Measurements from ENCODE around the gene EYA4. TPM values are rescaled to one million over a fixed set of nuclear protein-coding genes. Genes with fewer than 3 reads are reported as not detected.
"Not testable (repeated sequence)": the region's sequence is repeated elsewhere in the genome, so short reads cannot be mapped to it uniquely, and the experiment has no call there.

EYA4 gene
- polyA plus RNA-seq, 1 of the 3 experiments (the other 2 are of a cell fraction) = 0.08 TPM

DNA sequence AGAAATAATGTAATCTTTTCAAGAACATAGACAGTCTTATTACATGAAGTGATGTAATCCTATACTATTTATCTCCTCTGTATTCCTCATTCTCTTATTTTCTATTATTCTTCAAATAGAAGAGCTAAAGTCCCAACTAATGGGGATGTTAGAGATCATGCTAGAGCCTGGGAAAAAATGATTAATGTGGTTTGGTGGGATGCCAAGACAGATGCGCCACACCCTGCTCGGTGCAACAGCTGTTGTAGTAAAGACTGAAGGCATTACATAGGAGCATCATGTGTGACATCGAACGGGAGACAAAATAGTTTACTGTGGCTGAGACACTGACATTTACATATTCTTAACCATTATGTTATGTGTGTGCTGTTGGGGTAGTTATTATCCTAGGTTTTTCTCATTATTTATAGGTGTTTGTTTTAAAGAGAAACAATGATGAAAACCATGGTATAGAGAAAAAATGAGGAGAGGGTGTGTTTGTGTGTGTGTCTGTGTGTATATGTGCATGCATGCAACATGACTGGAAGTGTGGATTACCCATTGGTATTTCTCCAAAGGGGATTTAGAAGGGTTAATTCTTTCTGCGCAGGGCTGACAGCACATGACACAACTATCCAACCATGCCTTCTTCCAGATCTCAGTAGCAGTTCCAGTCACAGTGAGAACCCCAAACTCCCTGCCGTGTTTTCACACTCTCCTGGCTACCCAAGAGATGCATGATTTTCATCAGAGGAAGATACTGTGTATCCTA is 155.3 kb downstream of the EYA4 start:
- Histone ChIP-seq H3K27ac (ENCODE audit: low read depth in 2 of 2, low read length in 1 of 2) (no peak overlapping the region), H2AFZ (ENCODE audit: low read depth) (no peak overlapping the region), H3K9me2 (no peaks in the 10 kb centered on the region), H3K27me3 (ENCODE audit: insufficient read depth) (no peaks in the 10 kb centered on the region; the same call in 1 of the 2 replicates), H4K20me1 (ENCODE audit: insufficient read depth) (no peaks in the 10 kb centered on the region), H3K4me1 (ENCODE audit: control insufficient read depth in 1 of 2, insufficient read depth in 2 of 2, low read depth in 1 of 2, low read length in 1 of 2) (no peaks in the 10 kb centered on the region; a peak in 1 of 4 replicates), H3K4me2 (no peak overlapping the region), H3K9me3 (no peaks in the 10 kb centered on the region), H3K9ac (no peak overlapping the region), H3K4me3 (ENCODE audit: low read depth in 2 of 2, low read length in 1 of 2) (no peak overlapping the region), H3K79me2 (ENCODE audit: insufficient read depth) (no peaks in the 10 kb centered on the region), H3F3A (replicated peaks; ENCODE audit: insufficient read depth) (no peaks in the 10 kb centered on the region), H3K36me3 (replicated peaks in 1 of 2; ENCODE audit: control insufficient read depth in 1 of 2, insufficient read depth in 2 of 2, low read length in 1 of 2) (no peaks in the 10 kb centered on the region)
- ChIA-PET POLR2A (no interaction called here), CTCF (interaction anchor here (0.6 kb wide), 1 partner anchor 11 kb away, joined by 3 read pairs; no protein-coding TSS in a partner anchor)
- TF ChIP-seq, protein P1, sequence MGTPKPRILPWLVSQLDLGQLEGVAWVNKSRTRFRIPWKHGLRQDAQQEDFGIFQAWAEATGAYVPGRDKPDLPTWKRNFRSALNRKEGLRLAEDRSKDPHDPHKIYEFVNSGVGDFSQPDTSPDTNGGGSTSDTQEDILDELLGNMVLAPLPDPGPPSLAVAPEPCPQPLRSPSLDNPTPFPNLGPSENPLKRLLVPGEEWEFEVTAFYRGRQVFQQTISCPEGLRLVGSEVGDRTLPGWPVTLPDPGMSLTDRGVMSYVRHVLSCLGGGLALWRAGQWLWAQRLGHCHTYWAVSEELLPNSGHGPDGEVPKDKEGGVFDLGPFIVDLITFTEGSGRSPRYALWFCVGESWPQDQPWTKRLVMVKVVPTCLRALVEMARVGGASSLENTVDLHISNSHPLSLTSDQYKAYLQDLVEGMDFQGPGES (IDR thresholded peaks at IDR 0.05; ENCODE audit: low read depth, low read length) = no peak
- no peak for TF ChIP-seq SIN3A (IDR thresholded peaks at IDR 0.05; ENCODE audit: borderline replicate concordance, low read depth, low read length)
- DNase-seq = no peak
- WGBS (ENCODE audit: low lambda C conversion rate) = 12% methylated on average over 6 of the region's 6 CpGs

DNA sequence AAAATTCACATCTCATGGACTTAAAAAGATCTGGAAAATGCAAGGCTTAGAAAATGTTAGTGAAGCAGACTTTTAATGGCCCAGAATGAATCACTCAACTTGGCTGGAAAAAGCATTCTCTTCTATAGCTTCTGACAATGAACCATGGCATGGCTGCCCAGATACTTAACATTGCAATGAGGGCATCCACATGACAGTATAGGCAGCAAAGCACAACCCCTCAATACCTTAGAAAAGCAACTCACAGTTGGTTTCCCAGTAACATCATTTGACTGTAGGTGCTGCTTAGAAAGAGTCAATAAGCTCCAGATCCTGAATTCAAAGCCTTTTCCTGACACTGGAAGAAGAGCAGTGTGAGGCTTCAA is 155.8 kb downstream of the EYA4 start:
- Histone ChIP-seq H3K79me2 (ENCODE audit: insufficient read depth) (no peaks in the 10 kb centered on the region), H3K4me3 (ENCODE audit: low read depth in 2 of 2, low read length in 1 of 2) (no peak overlapping the region), H3K9ac (no peak overlapping the region), H3F3A (replicated peaks; ENCODE audit: insufficient read depth) (no peaks in the 10 kb centered on the region), H3K27ac (ENCODE audit: low read depth in 2 of 2, low read length in 1 of 2) (no peak overlapping the region), H3K9me2 (no peaks in the 10 kb centered on the region), H3K4me1 (ENCODE audit: control insufficient read depth in 1 of 2, insufficient read depth in 2 of 2, low read depth in 1 of 2, low read length in 1 of 2) (no peaks in the 10 kb centered on the region; a peak in 1 of 4 replicates), H4K20me1 (ENCODE audit: insufficient read depth) (no peaks in the 10 kb centered on the region), H2AFZ (ENCODE audit: low read depth) (no peak overlapping the region), H3K4me2 (no peak overlapping the region), H3K9me3 (no peaks in the 10 kb centered on the region), H3K27me3 (ENCODE audit: insufficient read depth) (no peaks in the 10 kb centered on the region; the same call in 1 of the 2 replicates), H3K36me3 (replicated peaks in 1 of 2; ENCODE audit: control insufficient read depth in 1 of 2, insufficient read depth in 2 of 2, low read length in 1 of 2) (no peaks in the 10 kb centered on the region)
- CTCF ChIA-PET = interaction anchor here (0.6 kb wide), 1 partner anchor 11 kb away, joined by 3 read pairs; no protein-coding TSS in a partner anchor
- POLR2A ChIA-PET = no interaction called here
- TF ChIP-seq POLR2AphosphoS5 (IDR thresholded peaks at IDR 0.05; ENCODE audit: low read depth, low read length) (no peak), RAD21 (IDR thresholded peaks at IDR 0.05; ENCODE audit: low read length) (no peak), MEF2A (IDR thresholded peaks at IDR 0.05; ENCODE audit: borderline replicate concordance, low read depth) (no peak)
- DNase-seq = no peak

DNA sequence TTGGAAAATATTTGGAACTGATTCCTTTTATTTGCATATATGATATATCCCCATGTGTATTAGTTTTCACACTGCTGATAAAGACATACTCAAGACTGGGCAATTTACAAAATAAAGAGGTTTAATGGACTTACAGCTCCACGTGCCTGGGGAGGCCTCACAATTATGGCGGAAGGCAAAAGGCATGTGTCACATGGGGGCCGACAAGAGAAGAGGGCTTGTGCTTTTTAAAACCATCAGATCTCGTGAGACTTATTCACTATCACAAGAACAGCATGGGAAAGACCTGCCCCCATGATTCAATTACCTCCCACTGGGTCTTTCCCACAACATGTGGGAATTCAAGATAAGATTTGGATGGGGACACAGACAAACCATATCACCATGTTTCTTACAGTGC is 156.4 kb downstream of the EYA4 start:
- H3K36me3 ChIP-seq (replicated peaks in 1 of 2; ENCODE audit: control insufficient read depth in 1 of 2, insufficient read depth in 2 of 2, low read length in 1 of 2); POLR2A ChIA-PET; H3K4me2 ChIP-seq; H4K20me1 ChIP-seq (ENCODE audit: insufficient read depth); H3K27me3 ChIP-seq (ENCODE audit: insufficient read depth); H3K9ac ChIP-seq; H3K4me1 ChIP-seq (ENCODE audit: control insufficient read depth in 1 of 2, insufficient read depth in 2 of 2, low read depth in 1 of 2, low read length in 1 of 2); DNase-seq; H3K9me2 ChIP-seq; H3K9me3 ChIP-seq; H3K79me2 ChIP-seq (ENCODE audit: insufficient read depth); H3K27ac ChIP-seq (ENCODE audit: low read depth in 2 of 2, low read length in 1 of 2); H3K4me3 ChIP-seq (ENCODE audit: low read depth in 2 of 2, low read length in 1 of 2); CTCF ChIA-PET; H2AFZ ChIP-seq (ENCODE audit: low read depth); H3F3A ChIP-seq (replicated peaks; ENCODE audit: insufficient read depth): not testable (repeated sequence)
- 14% methylated on average over 4 of the region's 4 CpGs for WGBS (ENCODE audit: low lambda C conversion rate)
